SK-N-SH (cell line): ENCODE data around the gene CELF4. TPM values are rescaled to one million over a fixed set of nuclear protein-coding genes. Genes with fewer than 3 reads are reported as not detected.

Experiments used
- CTCF ChIA-PET: fragments of 300-600, 350-600 bp; formaldehyde crosslinking; extraction: SDS; loops from one replicate; lab custom pipeline; 2021; lab: Yijun Ruan, JAX
- POLR2A ChIA-PET: fragments of 350-600 bp; sonication (Branson Sonifier 250); formaldehyde crosslinking; extraction: SDS; loops from one replicate; lab custom pipeline; 2020; ENCODE audit warnings: antibody characterized with exemption, inconsistent platforms; lab: Yijun Ruan, JAX
- DNase-seq: peaks from one replicate; pipeline ENCODE4 v3.0.0; 2012
- H2AFZ ChIP-seq: fragments of 200-600 bp; sonication (generic); 2 replicates; pipeline ENCODE4 v1.8.1; 2016; ENCODE audit warnings: antibody characterized with exemption, mild to moderate bottlenecking, low read depth
- H3F3A ChIP-seq: fragments of 200-600 bp; sonication (generic); replicated peaks from 2 replicates; pipeline ENCODE3; 2016; ENCODE audit warnings: antibody characterized with exemption, mild to moderate bottlenecking; ENCODE audit not compliant: insufficient read depth
- H3K27ac ChIP-seq, 2 experiments: fragments of 200-500 bp in 1 of 2; fragments of 200-600 bp in 1 of 2; sonication (Bioruptor generic) in 1 of 2; sonication (generic), shearing (Covaris generic) in 1 of 2; 2 replicates each; pipeline versions ENCODE4 v1.5.1 to v1.6.1; 2014 to 2016; ENCODE audit warnings: low read depth in 2 of 2, inconsistent platforms in 1 of 2, low read length in 1 of 2, mild to moderate bottlenecking in 1 of 2, mixed read lengths in 1 of 2
- H3K27me3 ChIP-seq: fragments of 200-600 bp; sonication (generic), shearing (Covaris generic); 2 replicates; pipeline ENCODE4 v1.6.1; 2016; ENCODE audit warnings: mixed run types; ENCODE audit not compliant: insufficient read depth
- H3K36me3 ChIP-seq, 2 experiments: fragments of 200-500 bp in 1 of 2; fragments of 200-600 bp in 1 of 2; sonication (Bioruptor generic) in 1 of 2; sonication (generic) in 1 of 2; replicated peaks in 1 of 2; 2 replicates each; pipeline versions ENCODE3 to v1.5.1; 2014 to 2016; ENCODE audit warnings: low read length in 1 of 2, mild to moderate bottlenecking in 1 of 2; ENCODE audit not compliant: insufficient read depth in 2 of 2, control insufficient read depth in 1 of 2
- H3K4me1 ChIP-seq, 2 experiments: fragments of 200-500 bp in 1 of 2; fragments of 200-600 bp in 1 of 2; sonication (Bioruptor generic) in 1 of 2; sonication (generic), shearing (Covaris generic) in 1 of 2; 2 replicates each; pipeline versions ENCODE4 v1.5.1 to v1.6.1; 2014 to 2016; ENCODE audit warnings: low read depth in 1 of 2, low read length in 1 of 2, mixed run types in 1 of 2; ENCODE audit not compliant: insufficient read depth in 2 of 2, control insufficient read depth in 1 of 2
- H3K4me2 ChIP-seq: fragments of 200-600 bp; sonication (generic), shearing (Covaris generic); 2 replicates; pipeline ENCODE4 v1.6.1; 2017; ENCODE audit warnings: mixed run types
- H3K4me3 ChIP-seq, 2 experiments: fragments of 200-500 bp in 1 of 2; fragments of 200-600 bp in 1 of 2; sonication (Bioruptor generic) in 1 of 2; sonication (generic), shearing (Covaris generic) in 1 of 2; 2 replicates each; pipeline versions ENCODE4 v1.5.1 to v1.8.1; 2014 to 2016; ENCODE audit warnings: low read depth in 2 of 2, inconsistent platforms in 1 of 2, low read length in 1 of 2, mild to moderate bottlenecking in 1 of 2, mixed read lengths in 1 of 2, moderate library complexity in 1 of 2
- H3K79me2 ChIP-seq: fragments of 200-600 bp; sonication (generic); 2 replicates; pipeline ENCODE4 v1.8.1; 2017; ENCODE audit warnings: mild to moderate bottlenecking; ENCODE audit not compliant: insufficient read depth
- H3K9ac ChIP-seq: fragments of 200-600 bp; sonication (generic); 2 replicates; pipeline ENCODE4 v1.6.1; 2017; ENCODE audit warnings: mixed run types
- H3K9me2 ChIP-seq: fragments of 200-600 bp; sonication (generic); 2 replicates; pipeline ENCODE4 v1.6.1; 2017; ENCODE audit warnings: mixed run types
- H3K9me3 ChIP-seq: fragments of 200-600 bp; sonication (generic); 2 replicates; pipeline ENCODE4 v1.6.1; 2017; ENCODE audit warnings: mixed run types, mild to moderate bottlenecking, moderate library complexity
- H4K20me1 ChIP-seq: fragments of 200-600 bp; sonication (generic); 2 replicates; pipeline ENCODE4 v1.6.1; 2017; ENCODE audit warnings: mild to moderate bottlenecking, mixed run types; ENCODE audit not compliant: insufficient read depth
- CTCF ChIP-seq: fragments of 200-600 bp; sonication (generic); IDR thresholded peaks from 2 replicates; pipeline ENCODE4 v1.6.1; 2017; ENCODE audit warnings: antibody characterized with exemption, mild to moderate bottlenecking, moderate library complexity
- ELF1 ChIP-seq: IDR thresholded peaks from 2 replicates; pipeline ENCODE4 v1.4.0; 2012
- EP300 ChIP-seq, 2 experiments: IDR thresholded peaks; 2 replicates each; pipeline versions ENCODE4 v1.4.0 to v1.6.1; 2012; ENCODE audit warnings: borderline replicate concordance in 1 of 2, low read depth in 1 of 2, low read length in 1 of 2
- GATA2 ChIP-seq: sonication (generic); formaldehyde crosslinking; IDR thresholded peaks from 2 replicates; pipeline ENCODE4 v1.5.0; 2020; ENCODE audit warnings: mild to moderate bottlenecking, missing genetic modification reagents
- RAD21 ChIP-seq: IDR thresholded peaks from 2 replicates; pipeline ENCODE4 v1.6.1; 2012; ENCODE audit warnings: mild to moderate bottlenecking, low read length
- SIN3A ChIP-seq: IDR thresholded peaks from 2 replicates; pipeline ENCODE4 v1.6.1; 2012; ENCODE audit warnings: low read depth, mild to moderate bottlenecking, low read length, moderate library complexity, borderline replicate concordance
- TAF1 ChIP-seq: IDR thresholded peaks from 2 replicates; pipeline ENCODE4 v1.6.1; 2012; ENCODE audit warnings: low read depth, mild to moderate bottlenecking, low read length, moderate library complexity, borderline replicate concordance
- USF2 ChIP-seq: fragments of 150-350 bp; IDR thresholded peaks from 2 replicates; pipeline ENCODE4 v1.6.1; 2017; ENCODE audit warnings: antibody characterized with exemption, low read length, low read depth, borderline replicate concordance
- ZBTB33 ChIP-seq: IDR thresholded peaks from 2 replicates; pipeline ENCODE4 v1.4.0; 2012; ENCODE audit warnings: low read depth, borderline replicate concordance
- WGBS: methylation state at CpG from one replicate; pipeline ENCODE4 v1.1.6; 2017; ENCODE audit warnings: low lambda C conversion rate; 5-methylcytosine and 5-hydroxymethylcytosine counted together
- polyA plus RNA-seq, 3 experiments: library from polyadenylated mRNA; depleted of rRNA; stranded (reverse); fragments of >200 nt; gene quantifications; 2 replicates each; pipeline ENCODE4 v1.2.3, GENCODE V29; 2012
- TF ChIP-seq, protein P1 (sequence below): fragments of 150-350 bp; IDR thresholded peaks from 2 replicates; pipeline ENCODE4 v1.6.1; 2016; ENCODE audit warnings: mild to moderate bottlenecking, low read depth, low read length

Gene CELF4
- polyA plus RNA-seq, 1 of the 3 experiments (the other 2 are of a cell fraction) = 0.26 TPM

GRCh38 chr18:37524498-37525261 is 40.9 kb downstream of the CELF4 start:
- H3K9me3 ChIP-seq = no peaks in the 10 kb centered on the region
- no peaks in the 10 kb centered on the region for H4K20me1 ChIP-seq
- H3F3A ChIP-seq = no peaks in the 10 kb centered on the region
- no peak overlapping the region for H2AFZ ChIP-seq
- DNase-seq = no peak
- 76% methylated on average over 49 of the region's 63 CpGs for WGBS
- POLR2A ChIA-PET = no interaction called here
- peaks cover 0 to 39% of the 10 kb centered on the region in 2 experiments; a peak in 2 of 4 replicates for H3K4me1 ChIP-seq
- CTCF ChIA-PET = interaction anchor here (1.1 kb wide), 1 partner anchor 13 kb away, joined by 3 read pairs; no protein-coding TSS in a partner anchor
- H3K36me3 ChIP-seq = no peaks in the 10 kb centered on the region
- H3K27me3 ChIP-seq = no peaks in the 10 kb centered on the region
- TF ChIP-seq SIN3A (no peak), GATA2 (CRISPR knock-in tag) (no peak), ZBTB33 (no peak)
- no peak overlapping the region for H3K27ac ChIP-seq
- no peak overlapping the region for H3K9ac ChIP-seq
- no peak overlapping the region for H3K4me2 ChIP-seq
- no peaks in the 10 kb centered on the region for H3K79me2 ChIP-seq
- H3K4me3 ChIP-seq = no peak overlapping the region
- H3K9me2 ChIP-seq = no peaks in the 10 kb centered on the region

DNA sequence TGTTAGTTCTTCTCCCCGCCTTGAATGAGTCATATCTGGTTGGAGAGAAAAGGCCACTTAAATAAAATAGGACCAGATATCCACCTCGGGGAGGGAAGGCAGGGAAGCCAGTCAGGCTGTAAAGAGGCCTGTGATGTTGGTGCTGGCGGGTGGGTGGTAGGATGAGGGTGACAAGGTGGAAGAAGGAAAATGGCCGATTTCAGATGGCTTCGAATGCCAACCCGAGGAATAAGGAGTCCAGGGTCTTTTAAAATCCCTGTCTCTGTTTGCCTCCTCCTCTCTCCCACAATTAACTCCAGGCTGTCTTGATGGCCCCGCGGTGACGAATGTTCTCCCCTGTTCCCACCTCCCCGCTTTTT is 41.5 kb downstream of the CELF4 start:
- no peak for TF ChIP-seq CTCF
- TF ChIP-seq USF2 = no peak
- no peak for TF ChIP-seq GATA2 (CRISPR knock-in tag)
- TF ChIP-seq RAD21 = no peak
- TF ChIP-seq ELF1 = no peak
- TF ChIP-seq TAF1 = no peak
- TF ChIP-seq, protein P1, sequence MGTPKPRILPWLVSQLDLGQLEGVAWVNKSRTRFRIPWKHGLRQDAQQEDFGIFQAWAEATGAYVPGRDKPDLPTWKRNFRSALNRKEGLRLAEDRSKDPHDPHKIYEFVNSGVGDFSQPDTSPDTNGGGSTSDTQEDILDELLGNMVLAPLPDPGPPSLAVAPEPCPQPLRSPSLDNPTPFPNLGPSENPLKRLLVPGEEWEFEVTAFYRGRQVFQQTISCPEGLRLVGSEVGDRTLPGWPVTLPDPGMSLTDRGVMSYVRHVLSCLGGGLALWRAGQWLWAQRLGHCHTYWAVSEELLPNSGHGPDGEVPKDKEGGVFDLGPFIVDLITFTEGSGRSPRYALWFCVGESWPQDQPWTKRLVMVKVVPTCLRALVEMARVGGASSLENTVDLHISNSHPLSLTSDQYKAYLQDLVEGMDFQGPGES = no peak
- no peak for TF ChIP-seq EP300 (IDR thresholded peaks at IDR 0.05; ENCODE audit: borderline replicate concordance in 1 of 2, low read depth in 1 of 2, low read length in 1 of 2)
- Histone ChIP-seq H3K9me3 (no peaks in the 10 kb centered on the region), H4K20me1 (no peaks in the 10 kb centered on the region), H3F3A (no peaks in the 10 kb centered on the region), H3K79me2 (no peaks in the 10 kb centered on the region), H3K27ac (no peak overlapping the region), H3K27me3 (no peaks in the 10 kb centered on the region), H3K36me3 (no peaks in the 10 kb centered on the region), H3K9ac (no peak overlapping the region), H3K4me2 (no peak overlapping the region), H3K4me1 (peaks cover 0 to 45% of the 10 kb centered on the region in 2 experiments; a peak in 2 of 4 replicates), H2AFZ (no peak overlapping the region), H3K4me3 (no peak overlapping the region), H3K9me2 (no peaks in the 10 kb centered on the region)
- ChIA-PET POLR2A (no interaction called here), CTCF (interaction anchor here (1.1 kb wide), 1 partner anchor 14 kb away, joined by 3 read pairs; no protein-coding TSS in a partner anchor)
- DNase-seq = no peak
- WGBS = 64% methylated on average over 10 of the region's 10 CpGs
